Colon (tissue), 2 donors: Measurements from ENCODE around the gene AFAP1L2.

Experiments
- FAIRE-seq: peaks from 2 replicates; lab custom pipeline; 2012; peaks lifted over from hg19 to GRCh38; lab: Jason Lieb, UNC
- donor health status: control.
- donor health status: control.

AFAP1L2 gene, protein sequence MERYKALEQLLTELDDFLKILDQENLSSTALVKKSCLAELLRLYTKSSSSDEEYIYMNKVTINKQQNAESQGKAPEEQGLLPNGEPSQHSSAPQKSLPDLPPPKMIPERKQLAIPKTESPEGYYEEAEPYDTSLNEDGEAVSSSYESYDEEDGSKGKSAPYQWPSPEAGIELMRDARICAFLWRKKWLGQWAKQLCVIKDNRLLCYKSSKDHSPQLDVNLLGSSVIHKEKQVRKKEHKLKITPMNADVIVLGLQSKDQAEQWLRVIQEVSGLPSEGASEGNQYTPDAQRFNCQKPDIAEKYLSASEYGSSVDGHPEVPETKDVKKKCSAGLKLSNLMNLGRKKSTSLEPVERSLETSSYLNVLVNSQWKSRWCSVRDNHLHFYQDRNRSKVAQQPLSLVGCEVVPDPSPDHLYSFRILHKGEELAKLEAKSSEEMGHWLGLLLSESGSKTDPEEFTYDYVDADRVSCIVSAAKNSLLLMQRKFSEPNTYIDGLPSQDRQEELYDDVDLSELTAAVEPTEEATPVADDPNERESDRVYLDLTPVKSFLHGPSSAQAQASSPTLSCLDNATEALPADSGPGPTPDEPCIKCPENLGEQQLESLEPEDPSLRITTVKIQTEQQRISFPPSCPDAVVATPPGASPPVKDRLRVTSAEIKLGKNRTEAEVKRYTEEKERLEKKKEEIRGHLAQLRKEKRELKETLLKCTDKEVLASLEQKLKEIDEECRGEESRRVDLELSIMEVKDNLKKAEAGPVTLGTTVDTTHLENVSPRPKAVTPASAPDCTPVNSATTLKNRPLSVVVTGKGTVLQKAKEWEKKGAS

DNA sequence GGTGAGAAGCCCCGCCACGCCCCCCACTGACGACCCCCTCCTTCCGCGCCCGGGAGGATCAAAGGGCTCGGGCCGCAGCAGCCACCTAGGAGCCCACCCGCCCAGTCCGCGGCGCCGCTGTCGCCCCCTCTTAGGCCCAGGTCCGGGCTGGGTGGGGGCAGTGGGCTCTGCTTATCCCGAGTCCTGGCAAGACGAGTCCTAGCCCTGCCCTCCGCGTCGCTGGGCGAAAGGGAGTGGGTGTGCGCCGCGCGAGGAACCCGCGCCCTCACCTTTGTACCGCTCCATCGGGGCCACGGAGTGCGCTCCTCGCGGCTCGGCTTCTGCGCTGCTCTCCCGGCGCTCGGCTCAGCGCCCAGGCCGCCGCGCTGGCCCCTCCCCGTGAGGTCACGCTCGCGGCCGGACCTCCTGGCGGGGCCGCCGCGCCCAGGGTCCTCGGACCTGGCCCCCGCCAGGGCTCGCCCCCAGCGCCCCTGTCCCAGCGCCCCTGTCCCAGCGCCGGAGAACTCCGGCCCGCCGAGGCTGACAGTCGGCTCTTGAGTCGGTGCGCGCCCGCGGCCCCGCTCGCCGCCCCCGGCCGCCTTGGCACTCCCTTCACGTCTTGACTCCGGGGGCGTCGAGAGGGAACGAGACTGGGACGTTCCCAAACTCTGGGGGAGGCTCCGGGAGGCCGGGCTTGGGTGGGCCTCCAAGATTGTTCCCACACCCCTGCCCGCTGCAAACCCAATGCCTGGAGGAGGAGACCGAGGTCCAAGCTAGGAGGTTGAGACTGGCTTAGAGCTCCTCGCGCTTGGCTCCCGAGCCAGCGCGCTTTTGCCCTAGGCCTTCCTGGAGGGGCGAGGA lies at the start of gene AFAP1L2:
Gene AFAP1L2 (minus strand): TSS at position 332 of the 840 bp plus-strand sequence. CDS start 47 bp downstream, at position 285.
- no peak for FAIRE-seq

DNA sequence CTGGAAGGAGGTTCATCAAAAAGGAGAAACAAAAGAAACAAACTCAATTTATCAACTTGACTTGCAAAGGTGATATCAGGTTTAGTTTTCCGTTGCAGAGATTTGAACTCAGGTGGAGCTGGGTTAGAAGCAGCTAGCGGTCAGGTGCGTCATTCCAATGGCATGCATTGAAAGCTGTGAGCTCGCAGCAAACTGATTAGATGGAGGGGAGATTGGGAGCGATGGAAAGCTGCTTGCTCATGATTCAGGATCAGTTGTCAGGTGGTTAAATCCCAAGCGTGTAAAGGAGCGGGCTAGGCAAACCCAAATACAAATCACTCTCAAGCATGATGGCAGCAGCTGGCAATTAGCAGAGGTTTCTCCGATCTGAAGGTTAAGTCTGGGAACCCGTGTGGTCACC lies 49.3 kb upstream of the AFAP1L2 start:
- FAIRE-seq = no peak

DNA sequence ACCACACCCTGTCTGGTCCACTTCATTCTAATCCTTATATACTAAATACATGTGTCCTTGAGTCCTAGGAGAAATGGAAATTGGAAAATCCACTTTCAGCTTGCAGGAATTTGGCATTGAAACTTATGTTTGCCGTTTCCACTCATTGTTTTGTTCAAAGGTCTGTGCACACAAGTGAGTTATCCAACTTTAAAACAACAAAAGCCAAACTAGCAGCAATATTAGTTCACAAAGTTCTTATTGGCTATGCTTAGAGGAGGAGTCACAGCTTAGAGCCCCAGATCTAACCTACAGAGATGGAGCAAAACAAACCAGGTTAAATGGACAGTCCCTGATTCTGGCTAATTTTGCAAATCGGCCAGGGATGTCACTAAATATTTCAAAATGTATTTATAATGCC lies 44.6 kb upstream of the AFAP1L2 start:
- no peak for FAIRE-seq

DNA sequence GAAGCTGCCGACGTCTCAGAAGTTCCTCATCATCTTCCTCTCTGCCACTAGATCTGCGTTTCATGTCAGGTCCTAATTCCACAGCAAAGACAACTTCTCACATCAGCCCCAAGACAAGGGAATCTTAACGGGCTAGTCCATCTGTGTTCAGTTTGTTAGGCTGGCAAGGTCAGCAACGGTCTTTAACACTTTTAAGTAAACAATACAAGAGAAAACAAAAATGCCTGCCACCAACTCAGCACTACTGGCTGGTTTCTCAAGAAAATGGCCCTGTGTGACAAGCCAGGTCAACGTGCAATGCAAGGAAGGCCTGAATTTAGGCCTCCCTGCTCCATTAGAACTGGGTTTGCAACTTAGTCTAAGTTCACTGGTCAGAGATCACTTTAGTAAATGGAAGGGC lies 41.0 kb upstream of the AFAP1L2 start:
- no peak for FAIRE-seq

DNA sequence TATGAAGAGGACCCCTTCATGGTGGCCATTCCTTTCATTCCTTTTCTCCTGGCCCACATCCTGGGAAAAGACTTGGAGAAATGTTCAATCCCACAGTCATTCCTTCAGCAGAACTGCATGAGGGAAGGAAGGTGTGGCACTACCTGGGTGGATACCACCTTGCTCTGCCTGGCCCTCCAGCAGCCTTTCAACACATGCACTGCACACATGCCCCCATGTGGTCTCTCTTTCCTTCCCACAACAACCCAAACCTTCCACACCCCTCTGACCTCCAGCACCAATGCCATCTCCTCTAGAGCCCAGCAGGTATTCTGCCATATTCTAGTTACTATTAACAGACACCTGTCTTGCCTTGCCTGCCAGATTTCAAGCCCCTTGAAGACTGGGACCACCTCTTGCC lies 40.5 kb upstream of the AFAP1L2 start:
- no peak for FAIRE-seq

DNA sequence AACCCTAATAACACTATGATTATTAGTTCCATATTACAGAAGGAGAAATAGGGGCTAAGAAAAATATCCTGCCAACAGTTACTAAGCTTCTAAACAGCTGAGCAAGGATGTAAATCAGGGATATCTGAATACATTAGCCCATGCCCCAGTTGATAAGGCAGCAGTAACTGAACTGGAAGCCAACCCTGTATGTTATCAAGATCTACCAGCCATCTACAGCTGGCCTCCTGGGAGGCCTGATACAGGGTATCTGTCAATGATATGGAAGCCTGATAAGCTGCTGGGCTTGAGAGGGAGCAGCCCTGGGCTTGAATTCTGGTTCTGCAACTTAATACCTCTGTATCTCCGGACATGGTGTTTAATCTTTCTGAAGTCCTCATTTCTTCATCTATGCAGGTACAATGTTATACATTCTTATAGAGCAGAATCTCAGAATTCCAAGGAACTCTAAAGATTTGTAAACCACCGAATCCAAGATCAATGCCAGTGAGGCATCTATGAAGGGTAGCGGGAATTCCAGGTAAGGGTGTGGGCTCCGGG lies 37.9 kb upstream of the AFAP1L2 start:
- FAIRE-seq = no peak

DNA sequence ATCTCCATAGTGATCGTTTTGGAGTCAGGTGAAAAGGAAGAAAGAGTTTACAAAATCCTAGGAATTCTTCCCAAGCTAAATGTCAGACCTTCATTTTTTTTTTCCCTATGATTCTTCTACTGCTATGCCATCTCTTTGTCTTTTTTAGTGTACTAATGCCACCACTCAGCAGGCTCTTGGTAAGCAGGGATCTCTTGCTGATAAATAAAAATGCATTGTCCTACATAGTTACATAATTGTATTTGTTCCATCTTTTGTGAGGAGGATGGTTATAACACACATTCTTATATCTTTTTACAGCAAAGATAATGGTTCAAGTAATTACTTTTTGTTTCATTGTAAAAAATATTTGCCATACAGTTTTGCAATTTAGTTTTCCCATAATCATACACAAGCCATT lies 36.8 kb upstream of the AFAP1L2 start:
- no peak for FAIRE-seq

DNA sequence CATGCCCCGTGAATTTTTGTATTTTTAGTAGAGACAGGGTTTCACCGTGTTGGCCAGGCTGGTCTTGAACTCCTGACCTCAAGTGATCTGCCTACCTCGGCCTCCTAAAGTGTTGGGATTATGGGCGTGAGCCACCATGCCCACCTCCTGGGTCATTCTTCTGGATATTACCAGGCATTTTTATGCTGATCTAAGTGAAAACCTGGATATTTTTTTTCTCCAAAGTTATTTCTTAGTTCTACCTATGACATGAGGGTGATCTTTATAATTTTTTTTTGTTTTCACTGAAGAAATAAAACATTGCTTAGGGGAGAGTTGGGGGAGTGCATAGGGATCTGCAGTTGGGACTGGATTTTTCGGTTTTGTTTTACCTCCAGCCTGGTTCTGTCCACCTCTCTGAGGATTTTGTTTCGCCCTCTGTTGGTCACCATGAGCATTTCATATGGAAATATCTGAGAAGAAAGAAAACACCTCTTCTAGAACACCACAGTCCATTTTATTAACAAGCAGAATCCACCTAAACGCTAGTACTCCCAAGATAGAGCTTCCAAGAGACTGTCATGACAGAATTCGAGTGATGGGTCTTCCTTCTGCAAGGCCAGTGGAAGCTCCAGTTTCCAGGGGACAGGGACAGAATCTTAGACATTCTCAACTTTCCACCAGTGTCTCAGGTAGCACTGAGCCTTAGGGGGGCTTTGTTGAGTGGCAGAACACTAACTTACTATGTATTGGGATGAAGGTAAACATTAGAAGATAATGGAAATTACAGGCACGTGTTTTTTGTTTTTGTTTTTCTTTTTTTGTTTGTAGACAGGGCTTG lies 33.4 kb upstream of the AFAP1L2 start:
- FAIRE-seq = no peak

DNA sequence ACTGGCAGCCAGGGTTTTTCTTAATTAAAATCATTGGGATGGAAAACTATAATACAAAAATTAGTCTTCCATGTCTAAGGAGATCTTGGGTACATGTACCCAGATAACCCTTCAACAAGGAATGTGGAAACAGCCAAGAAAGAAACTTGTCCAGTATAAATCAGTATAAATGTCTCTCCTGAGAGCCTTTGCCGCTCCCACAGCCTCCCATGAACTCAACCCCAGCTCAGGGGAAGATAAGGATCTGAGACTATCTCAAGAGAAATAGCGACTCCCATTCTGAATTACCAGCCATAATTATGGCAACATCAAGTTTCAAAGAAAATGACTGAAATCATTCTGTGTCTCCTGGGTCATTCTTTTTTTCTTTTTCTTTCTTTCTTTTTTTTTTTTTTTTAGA lies 32.6 kb upstream of the AFAP1L2 start:
- FAIRE-seq = no peak

DNA sequence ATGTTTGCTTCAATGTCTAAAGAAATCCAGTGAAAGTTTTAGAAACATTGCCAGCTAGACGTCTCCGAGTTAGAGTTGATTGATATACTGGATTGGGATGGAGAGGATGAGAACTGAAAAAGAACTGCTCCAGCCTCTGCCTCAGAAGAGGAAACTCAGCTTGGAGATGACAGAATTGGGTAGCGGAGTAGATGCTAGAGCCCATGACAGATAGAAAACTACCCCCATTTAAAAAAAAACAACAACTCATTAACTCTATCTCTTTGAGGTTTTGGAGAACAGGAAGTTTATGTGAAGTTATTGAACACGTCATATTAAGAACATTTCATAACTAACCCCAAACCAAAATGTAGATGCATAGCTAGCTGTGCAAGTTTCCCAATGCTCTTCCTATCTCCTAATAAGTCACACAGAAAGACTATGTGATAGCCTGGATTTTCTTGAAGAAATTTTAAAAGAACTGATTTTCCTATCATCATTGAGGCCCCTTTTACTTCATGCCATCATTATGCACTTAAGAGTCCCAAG lies 28.3 kb upstream of the AFAP1L2 start:
- FAIRE-seq = no peak

DNA sequence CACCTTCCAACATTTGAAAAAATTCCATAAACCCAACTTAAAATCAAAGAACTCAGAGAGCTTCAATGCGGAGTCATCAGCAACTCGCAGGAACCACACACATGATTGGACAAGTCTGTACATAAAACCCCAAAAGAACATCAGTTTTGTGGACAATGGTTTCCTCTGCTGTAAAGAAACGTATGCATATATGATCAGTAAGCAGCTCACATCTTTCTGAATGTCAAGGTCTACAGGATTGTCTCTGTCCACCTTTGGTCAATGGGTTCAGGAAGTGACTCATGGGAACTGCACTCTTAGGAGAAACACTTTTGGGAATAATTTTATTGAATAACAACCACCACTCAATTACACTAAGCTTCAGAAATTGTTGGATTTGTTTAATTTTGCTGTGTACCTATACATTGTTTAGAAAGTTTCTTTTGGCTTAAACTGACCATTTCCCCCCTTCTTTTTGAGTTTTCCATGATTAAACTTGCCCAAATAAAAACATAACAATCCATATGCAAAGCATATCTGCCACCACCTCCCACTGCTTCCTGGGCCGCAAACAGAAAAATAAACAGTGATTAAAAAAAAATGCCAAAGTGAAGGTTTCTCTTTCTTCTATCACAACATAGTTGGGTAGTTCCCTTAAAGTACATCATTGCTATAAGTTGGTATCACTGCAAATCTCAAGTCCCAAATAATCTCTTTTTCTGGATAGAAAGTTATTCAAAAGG lies 27.3 kb upstream of the AFAP1L2 start:
- no peak for FAIRE-seq

DNA sequence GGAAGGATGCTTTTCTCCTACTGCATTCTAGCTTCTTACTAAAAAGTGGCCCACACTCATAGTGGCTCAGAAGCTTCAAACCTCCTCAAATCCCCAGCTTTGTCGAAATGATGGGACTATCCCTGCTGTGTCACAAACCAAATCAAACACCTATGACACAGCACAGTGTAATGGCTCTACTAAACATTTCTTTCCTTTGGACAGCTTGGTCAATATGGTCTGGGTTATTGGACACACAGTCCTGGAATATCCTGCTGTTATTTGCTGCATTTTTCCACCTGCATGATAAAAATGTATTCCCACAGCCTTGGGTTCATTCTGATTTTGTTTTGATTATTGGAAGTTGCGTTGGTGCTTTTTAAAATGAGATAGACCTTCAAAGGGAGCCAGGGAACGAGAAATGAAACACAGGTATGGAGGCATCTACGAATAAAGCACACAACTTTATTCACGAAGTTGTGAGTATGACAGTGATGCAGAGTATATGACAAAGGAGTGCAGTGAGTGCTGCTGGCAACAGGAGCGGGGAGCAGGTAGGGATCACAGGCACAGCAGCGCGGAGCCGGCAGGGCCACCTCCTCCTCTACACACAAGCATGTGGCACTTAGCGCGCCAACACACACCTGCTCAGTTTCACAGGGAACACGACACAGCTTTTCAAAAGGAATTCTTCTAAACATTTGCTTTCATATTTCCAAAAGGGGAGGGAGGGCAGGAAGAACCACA lies 26.5 kb upstream of the AFAP1L2 start:
- FAIRE-seq = no peak

DNA sequence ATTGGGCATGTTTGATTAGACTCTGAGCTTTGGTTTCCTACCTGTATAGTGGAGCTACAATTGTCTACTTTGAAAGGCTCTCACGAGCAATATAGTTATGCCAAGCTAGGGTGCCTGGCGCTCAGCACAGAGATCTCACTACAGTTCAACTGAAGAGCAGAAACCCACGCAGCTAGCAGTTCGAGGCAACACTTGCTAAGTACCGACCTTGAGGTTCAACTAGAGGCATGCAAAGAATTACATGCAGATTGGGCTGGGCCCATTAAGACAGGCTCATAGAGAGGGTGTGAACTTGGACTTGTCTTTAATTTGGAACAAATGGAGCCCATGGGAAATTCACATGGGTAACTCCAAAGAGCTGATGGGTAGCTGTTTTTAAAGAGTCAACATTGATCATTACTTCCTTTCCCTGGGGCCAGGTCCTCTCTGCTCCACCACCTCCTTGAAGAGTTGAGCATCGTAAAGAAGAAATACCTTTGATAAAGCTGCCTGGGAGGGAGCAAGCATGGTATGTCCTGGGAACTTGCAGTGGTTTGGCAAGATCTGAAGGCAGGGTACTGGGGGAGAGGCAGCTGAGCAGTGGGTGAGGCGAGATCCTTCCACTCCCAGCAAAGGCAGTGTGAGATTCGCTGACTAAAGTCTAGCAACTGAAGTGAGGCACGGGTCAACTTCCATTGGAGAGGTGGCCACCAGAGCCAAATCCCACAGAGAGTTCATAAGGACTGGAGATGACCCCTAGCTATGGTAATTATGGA lies 25.5 kb upstream of the AFAP1L2 start:
- FAIRE-seq = no peak

DNA sequence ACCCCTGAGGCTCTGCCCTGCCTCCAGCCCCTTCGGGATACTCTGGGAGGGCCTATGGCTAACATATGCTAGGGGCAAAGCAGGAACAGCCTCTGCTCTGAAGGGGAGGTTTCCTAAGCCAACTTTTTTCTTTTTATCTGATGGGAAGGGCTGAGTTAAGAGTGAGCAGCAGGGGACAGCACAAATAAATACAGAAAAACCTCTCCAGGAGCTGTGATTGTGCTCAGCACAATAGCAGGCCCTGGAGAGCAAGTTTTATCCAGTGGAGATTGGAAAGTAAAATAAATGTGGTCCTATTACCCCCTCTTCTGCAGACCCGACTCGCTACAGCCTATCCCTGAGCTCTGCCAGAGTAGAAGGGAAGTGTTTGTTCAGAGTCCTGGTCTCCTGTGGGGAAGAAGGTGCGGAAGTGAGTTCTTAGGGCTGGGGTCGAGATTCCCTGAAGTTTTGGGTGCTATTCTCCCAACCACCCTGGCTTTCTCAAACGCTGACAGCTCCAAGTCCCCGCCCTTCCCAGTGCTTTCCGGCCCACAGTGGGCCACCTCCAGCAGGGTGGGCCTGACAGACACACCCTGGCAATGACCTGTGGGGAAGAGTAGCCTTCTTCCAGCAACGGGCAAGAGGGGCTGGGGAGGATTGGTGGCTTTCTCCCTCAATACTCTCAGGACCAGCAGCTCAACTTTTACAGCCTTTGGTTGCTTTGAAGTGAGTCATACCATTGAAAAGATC lies 23.0 kb upstream of the AFAP1L2 start:
- no peak for FAIRE-seq

DNA sequence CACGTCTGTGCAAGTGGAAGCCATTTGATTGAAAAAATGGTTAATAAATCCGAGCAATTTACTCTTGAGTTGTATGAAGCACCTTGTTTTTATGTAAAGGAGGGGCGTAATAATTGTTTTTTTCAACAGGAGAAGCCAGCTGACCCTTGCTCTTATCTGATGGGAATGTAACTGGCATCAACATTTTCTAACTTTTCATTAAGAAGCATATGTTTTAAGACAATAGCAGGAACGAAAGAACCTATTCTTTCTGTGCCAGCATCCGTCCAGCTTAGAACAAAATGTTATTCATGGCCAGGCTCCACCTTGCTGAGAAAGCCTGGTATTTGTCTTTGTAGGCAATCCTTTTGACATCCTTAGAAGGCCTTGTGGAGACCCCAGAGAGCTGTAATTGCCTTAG lies 22.2 kb upstream of the AFAP1L2 start:
- no peak for FAIRE-seq

DNA sequence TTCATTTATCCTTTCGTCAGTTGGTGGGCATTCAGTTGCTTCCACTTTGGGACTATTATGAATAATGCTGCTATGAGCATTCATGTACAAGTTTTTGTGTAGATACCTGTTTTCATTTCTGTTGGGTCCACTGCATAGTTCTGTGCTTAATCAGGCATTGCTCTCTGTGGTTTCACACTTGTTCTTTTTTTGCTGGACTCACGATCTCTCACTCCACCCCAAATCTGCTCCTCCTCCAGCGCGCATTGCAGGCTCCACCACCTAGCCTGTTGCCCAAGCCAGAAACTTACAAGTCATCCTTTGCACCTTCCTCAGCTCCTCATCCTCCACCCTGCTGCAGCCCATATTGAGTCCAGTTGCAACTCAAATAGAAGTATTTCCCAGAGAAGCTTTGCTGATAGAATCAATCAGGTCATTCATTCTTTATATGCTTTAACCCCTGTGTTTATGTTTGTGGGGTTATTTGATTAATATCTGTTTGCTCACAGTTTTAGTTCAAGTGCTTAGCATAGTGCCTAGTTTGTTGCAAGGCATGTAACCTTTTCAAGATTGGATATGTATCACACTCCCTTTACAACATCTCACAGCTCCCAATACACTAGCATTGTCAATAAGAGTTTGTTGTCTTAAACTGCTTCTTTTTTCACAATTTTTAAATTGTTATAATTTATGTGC lies 16.6 kb upstream of the AFAP1L2 start:
- FAIRE-seq = no peak

DNA sequence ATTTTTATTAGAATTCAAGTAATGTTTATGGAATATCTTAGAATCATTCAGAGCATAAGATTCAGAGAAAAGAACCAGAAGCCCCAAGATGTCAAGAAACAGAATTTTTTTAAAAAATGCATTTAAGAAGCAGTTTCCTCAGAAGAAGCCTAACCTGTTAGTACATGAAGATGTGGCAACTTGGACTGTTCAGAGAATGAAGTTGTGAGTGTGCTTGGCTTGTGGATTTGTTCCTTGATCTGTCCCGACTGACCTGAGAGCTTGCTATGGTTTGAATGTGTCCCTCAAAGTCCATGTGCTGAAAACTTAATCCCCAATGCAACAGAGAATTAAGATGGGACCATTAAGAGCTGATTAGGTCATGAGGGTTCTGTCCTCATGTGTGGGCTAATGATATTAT lies 13.8 kb upstream of the AFAP1L2 start:
- no peak for FAIRE-seq
